ENCODE measurements around the gene DRICH1. TPM values are rescaled to one million over a fixed set of nuclear protein-coding genes. Genes with fewer than 3 reads are reported as not detected.
"Not testable (repeated sequence)": the region's sequence is repeated elsewhere in the genome, so short reads cannot be mapped to it uniquely, and the experiment has no call there.

The DRICH1 gene
- polyA plus RNA-seq, 3 donors = 1.7 TPM; not detected in 2

DNA sequence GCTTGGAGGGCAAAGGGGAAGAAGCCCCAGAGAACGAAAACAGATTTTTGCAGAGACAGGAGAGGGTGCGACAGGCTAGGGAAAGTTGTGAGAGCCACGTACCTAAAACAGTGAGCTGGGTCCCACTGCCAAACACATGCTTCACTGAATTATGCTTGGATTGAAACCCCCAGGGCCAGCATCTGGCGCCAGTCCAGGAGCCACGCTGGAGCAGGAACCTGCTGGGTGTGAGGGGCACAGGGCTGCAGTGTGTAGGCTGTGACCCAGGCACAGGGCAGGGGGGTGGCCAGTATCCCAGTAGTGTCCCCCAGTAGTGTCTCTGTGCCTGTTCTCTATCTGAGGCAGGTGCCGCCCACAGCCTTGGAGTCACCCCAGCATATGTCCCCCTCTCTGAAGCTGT is 8.1 kb upstream of the DRICH1 start:
- intact Hi-C loops (cut with micrococcal nuclease); H3K27ac ChIP-seq (ENCODE audit: low read depth in 1 of 2, low read length in 2 of 2); H3K79me2 ChIP-seq (ENCODE audit: insufficient read depth, low read length); H3K4me1 ChIP-seq (ENCODE audit: control insufficient read depth in 1 of 2, insufficient read depth in 2 of 2, low read length in 2 of 2); H4K20me1 ChIP-seq (ENCODE audit: insufficient read depth, low read length); H3K9ac ChIP-seq (ENCODE audit: insufficient read depth, low read length, poor library complexity, severe bottlenecking); H3K4me3 Mint-ChIP-seq; H2AFZ ChIP-seq (ENCODE audit: insufficient read depth, low read depth, low read length, poor library complexity, severe bottlenecking); H3K4me1 Mint-ChIP-seq; H3K9me3 ChIP-seq (replicated peaks in 1 of 2; ENCODE audit: control insufficient read depth in 1 of 2, insufficient read depth in 1 of 2, low read length in 2 of 2); H3K27me3 Mint-ChIP-seq (ENCODE audit: low read depth in 3 of 3); H3K4me2 ChIP-seq (replicated peaks; ENCODE audit: extremely low read depth, low read length, poor library complexity, severe bottlenecking); H3K9me3 Mint-ChIP-seq; H3K36me3 ChIP-seq (replicated peaks in 1 of 2; ENCODE audit: control insufficient read depth in 1 of 2, insufficient read depth in 2 of 2, low read length in 2 of 2); H3K4me3 ChIP-seq (replicated peaks in 1 of 3; ENCODE audit: low read depth in 2 of 3, low read length in 3 of 3); H3K27me3 ChIP-seq (ENCODE audit: control insufficient read depth in 2 of 2, insufficient read depth in 2 of 2, low read length in 2 of 2); DNase-seq: not testable (repeated sequence)
- H3K27ac Mint-ChIP-seq = peak overlapping the region in 2 of 7 donors; percentile 15 to 81
- H3K36me3 Mint-ChIP-seq = peaks cover 21 to 29% of the 10 kb centered on the region in 2 donors
- WGBS (ENCODE audit: insufficient coverage) = 66% methylated on average over 4 of the region's 6 CpGs

- Mint-ChIP-seq H3K9me3 (peaks cover 0 to 3% (median 2%) of the 10 kb centered on the region in 7 donors), H3K4me3 (no peak overlapping the region), H3K36me3 (peaks cover 20 to 29% of the 10 kb centered on the region in 2 donors), H3K4me1 (no peaks in the 10 kb centered on the region), H3K27me3 (ENCODE audit: low read depth in 3 of 3) (peaks cover 0 to 2% (median 0%) of the 10 kb centered on the region in 3 donors), H3K27ac (no peak overlapping the region)
- no peak overlapping the region for H3K4me2 ChIP-seq (replicated peaks; ENCODE audit: extremely low read depth, low read length, poor library complexity, severe bottlenecking)
- no peaks in the 10 kb centered on the region for H3K36me3 ChIP-seq (replicated peaks in 1 of 2; ENCODE audit: control insufficient read depth in 1 of 2, insufficient read depth in 2 of 2, low read length in 2 of 2)
- no peaks in the 10 kb centered on the region for H3K79me2 ChIP-seq (ENCODE audit: insufficient read depth, low read length)
- WGBS (ENCODE audit: insufficient coverage) = 93% methylated on average over 7 of the region's 7 CpGs
- H3K4me3 ChIP-seq (replicated peaks in 1 of 3; ENCODE audit: low read depth in 2 of 3, low read length in 3 of 3) = no peak overlapping the region
- TF ChIP-seq, protein P1, sequence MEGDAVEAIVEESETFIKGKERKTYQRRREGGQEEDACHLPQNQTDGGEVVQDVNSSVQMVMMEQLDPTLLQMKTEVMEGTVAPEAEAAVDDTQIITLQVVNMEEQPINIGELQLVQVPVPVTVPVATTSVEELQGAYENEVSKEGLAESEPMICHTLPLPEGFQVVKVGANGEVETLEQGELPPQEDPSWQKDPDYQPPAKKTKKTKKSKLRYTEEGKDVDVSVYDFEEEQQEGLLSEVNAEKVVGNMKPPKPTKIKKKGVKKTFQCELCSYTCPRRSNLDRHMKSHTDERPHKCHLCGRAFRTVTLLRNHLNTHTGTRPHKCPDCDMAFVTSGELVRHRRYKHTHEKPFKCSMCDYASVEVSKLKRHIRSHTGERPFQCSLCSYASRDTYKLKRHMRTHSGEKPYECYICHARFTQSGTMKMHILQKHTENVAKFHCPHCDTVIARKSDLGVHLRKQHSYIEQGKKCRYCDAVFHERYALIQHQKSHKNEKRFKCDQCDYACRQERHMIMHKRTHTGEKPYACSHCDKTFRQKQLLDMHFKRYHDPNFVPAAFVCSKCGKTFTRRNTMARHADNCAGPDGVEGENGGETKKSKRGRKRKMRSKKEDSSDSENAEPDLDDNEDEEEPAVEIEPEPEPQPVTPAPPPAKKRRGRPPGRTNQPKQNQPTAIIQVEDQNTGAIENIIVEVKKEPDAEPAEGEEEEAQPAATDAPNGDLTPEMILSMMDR (IDR thresholded peaks at IDR 0.05) = no peak
- H3K4me1 ChIP-seq (ENCODE audit: control insufficient read depth in 1 of 2, insufficient read depth in 2 of 2, low read length in 2 of 2) = no peaks in the 10 kb centered on the region
- intact Hi-C loops (cut with micrococcal nuclease) = no loop called here
- DNase-seq = no peak
- no peak overlapping the region for H3K27ac ChIP-seq (ENCODE audit: low read depth in 1 of 2, low read length in 2 of 2)
- no peak overlapping the region for H2AFZ ChIP-seq (ENCODE audit: insufficient read depth, low read depth, low read length, poor library complexity, severe bottlenecking)
- no peaks in the 10 kb centered on the region for H4K20me1 ChIP-seq (ENCODE audit: insufficient read depth, low read length)
- H3K9ac ChIP-seq (ENCODE audit: insufficient read depth, low read length, poor library complexity, severe bottlenecking) = no peak overlapping the region
- H3K27me3 ChIP-seq (ENCODE audit: control insufficient read depth in 2 of 2, insufficient read depth in 2 of 2, low read length in 2 of 2) = no peaks in the 10 kb centered on the region
- no peaks in the 10 kb centered on the region for H3K9me3 ChIP-seq (replicated peaks in 1 of 2; ENCODE audit: control insufficient read depth in 1 of 2, insufficient read depth in 1 of 2, low read length in 2 of 2)
Measured at GRCh38 chr22:23639661-23640060, 7.5 kb upstream of the DRICH1 start.

All from CD14-positive monocyte (primary cell).